Stimulated activated CD8-positive, alpha-beta memory T cell treated with anti-CD3 and anti-CD28 coated beads, Interleukin-7, amount 100 ng/mL, for 4 hours (primary cell): Measurements from ENCODE around the gene BRD3.
A peak's percentile ranks its signal among the peaks of the same experiment; 100 is the strongest.
"Not testable (repeated sequence)": the region's sequence is repeated elsewhere in the genome, so short reads cannot be mapped to it uniquely, and the experiment has no call there.

Experiments used
- DNase-seq, 2 donors: peaks; one replicate each; pipeline ENCODE4 v3.0.0-alpha.2; 2020; ENCODE audit warnings: low read depth in 2 of 2

BRD3 gene

DNA sequence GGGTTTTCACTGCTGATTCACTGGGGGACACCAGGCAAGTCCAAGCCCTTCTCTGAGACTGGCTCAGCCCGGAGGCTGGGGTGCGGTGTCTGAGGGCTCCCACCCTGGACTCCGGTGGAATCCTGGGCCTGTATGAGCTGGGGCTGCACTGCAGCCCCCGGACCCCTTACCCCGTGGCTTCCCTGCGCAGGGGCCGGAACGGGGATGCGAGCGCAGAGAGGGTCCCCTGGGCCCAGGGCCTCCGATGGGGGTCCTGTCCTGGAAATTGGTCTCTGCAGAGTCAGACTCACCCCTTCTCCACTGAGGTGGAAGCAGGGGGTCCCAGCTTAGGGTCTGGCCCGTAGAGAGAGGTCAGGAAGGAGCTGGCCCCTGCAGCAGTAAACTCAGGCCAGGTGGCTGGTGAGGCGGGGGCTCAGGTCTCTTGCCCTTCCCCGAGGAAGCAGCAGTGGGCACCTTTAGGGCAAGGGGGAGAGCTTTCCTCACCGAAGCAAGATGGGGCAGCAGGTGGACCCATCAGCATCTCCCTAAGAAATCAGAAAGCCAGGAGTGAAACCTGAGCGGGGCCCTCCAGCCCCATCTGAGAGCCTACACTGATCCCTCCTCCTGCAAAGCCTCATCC is 74.1 kb downstream of the BRD3 start:
- DNase-seq: no peak

- DNase-seq: peak; percentile 40 to 75
Measured at GRCh38 chr9:133992780-133993634, 74.8 kb downstream of the BRD3 start.

DNA sequence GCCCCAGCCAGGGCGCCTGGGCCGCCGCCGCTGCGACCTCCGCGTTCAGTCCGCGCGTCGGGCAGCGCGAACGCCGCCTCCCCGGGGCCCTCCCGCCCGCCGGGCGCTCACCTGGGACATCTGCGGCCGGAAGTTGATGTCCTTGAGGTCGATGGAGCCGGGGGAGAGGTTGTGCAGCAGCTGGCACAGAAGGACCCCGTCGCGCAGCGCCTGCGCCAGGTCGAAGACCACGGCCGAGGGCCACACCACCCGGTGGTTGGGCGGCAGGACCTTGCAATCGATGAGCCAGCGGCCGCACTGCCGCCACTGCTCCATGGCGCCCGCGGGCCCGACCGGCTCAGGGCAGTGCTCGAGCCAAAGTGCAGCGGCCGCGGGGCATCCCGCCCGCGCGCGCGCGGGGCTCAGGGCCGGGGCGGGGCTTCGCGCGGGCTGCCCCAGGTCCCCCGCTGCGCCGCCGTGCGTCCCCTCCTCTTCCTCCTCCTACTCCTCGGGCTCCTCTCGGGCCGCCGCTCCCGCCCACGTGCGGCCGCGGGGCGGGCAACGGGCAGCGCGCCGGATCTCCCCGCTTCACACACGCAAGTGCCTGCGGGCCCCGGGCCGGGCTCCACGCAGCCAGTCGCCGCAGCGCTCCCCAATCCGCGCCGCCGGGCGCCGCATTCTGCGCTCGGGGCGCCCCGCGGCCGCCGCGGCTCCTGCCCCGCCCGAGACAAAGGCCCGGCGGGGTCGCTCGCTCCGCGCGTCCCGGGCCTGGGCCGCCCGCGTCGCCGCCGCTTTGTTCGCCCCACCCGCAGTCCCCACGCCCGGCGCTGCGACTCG is 75.7 kb downstream of the BRD3 start, which contains the start of gene VAV2:
Gene VAV2 (minus strand): TSS at position 361 of the 816 bp plus-strand sequence. CDS start 46 bp downstream, at position 315.
- peak in 1 of 2 donors; percentile 49 for DNase-seq

GRCh38 chr9:133991214-133991921 is 76.5 kb downstream of the BRD3 start:
- DNase-seq: no peak

GRCh38 chr9:133990366-133991213 is 77.2 kb downstream of the BRD3 start:
- no peak for DNase-seq

GRCh38 chr9:133989625-133990365 is 78.0 kb downstream of the BRD3 start:
- no peak for DNase-seq

DNA sequence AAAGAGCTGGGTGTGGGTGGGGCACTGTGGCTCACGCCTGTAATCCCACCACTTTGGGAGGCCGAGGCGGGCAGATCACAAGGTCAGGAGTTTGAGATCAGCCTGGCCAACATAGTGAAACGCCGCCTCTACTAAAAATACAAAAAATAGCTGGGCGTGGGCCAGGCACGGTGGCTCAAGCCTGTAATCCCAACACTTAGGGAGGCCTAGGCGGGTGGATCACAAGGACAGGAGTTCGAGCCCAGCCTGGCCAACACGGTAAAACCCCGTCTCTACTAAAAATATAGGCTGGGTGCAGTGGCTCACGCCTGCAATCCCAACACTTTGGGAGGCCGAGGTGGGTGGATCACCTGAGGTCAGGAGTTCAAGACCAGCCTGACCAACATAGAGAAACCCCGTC is 79.1 kb downstream of the BRD3 start:
- DNase-seq: not testable (repeated sequence)

DNA sequence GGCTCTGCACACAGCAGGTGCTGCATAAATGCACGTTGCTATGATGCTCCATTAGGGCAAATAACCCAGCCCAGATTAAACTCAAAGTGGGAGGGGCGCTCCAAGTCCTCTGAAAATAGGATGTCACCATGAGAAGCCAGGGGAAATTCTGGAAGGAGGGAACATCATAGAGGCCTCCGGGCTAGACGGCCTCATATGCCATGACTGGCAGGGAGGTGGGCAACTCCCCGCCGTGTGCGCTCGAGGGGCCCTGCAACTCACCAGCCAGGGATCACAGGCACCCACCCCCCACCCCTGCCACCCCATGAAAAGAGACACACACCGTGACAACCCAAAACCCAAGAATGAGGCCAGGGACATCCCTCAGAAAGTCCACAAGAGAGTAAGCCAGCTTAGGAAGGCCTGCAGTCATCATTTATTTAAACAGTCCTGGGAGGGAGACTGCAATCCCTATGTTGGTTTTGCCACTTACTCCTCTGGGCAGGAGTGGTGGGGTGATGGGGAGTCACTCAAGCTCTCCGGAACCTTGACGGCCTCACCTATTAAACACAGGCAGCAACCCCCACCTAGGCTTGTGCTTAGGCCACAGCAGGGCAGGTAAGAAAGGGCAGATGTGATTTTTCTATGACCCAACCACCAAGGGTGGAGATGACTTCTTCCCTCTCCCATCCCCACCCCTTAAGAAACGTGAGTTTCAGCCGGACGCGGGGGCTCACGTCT is 79.7 kb downstream of the BRD3 start:
- no peak for DNase-seq

DNA sequence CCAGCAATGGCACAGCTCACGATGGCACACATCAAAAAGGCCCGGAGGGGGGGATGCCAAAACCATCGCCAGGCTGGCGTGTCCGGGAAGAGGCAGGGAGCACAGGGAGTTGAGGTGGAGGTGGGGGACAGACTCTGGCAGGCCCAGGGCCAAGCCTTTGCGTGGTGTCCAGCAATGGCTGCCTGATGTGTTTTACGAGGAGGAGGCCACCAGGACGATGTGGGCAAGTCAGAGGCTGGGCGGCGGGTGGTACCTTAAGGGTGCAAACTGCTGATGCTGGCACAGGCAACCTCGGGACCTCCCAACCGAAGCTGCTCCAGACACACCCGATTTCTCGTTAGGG is 80.4 kb downstream of the BRD3 start:
- DNase-seq: no peak

- DNase-seq: no peak
Measured at GRCh38 chr9:133986774-133987445, 80.9 kb downstream of the BRD3 start.

DNA sequence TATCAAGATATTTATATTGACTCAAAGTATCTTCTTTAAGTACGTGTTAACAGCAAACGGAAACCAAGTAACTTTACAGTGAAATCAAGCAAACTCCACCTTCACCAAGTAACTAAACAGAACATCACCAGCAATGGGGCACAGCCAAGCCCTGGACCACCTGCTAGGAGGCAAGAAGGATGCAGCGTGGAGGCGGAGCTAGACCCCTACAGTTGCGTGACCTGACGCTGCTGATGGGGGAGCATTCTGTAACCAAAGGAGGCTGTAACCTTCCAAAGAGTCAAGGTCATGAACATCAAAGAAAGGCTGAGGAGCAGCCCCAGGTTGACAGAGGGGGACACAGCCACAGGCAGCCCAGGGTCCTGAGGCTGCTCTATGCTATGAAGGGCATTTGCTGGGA is 81.8 kb downstream of the BRD3 start:
- no peak for DNase-seq

GRCh38 chr9:133982971-133983720 is 84.7 kb downstream of the BRD3 start:
- no peak for DNase-seq

- no peak for DNase-seq
Measured at GRCh38 chr9:133981958-133982681, 85.7 kb downstream of the BRD3 start.

DNA sequence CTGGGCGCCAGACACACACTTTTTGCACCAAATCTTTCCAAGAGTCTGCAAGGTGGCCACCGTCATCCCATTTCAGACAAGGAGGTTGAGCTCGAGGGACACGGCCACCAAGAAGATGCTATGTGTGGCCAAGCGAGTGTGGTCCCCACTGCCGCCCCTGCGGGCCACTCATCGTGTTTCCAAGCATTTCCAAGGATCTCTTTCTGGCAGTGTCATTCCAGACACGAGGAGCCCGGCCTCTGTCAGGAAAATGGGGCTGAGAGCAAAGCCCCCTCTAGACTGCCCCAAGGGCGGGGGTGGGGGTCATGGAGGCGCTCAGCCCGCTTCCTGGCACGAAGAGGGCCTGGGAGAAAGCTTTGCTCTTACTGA is 86.3 kb downstream of the BRD3 start:
- DNase-seq: no peak

DNA sequence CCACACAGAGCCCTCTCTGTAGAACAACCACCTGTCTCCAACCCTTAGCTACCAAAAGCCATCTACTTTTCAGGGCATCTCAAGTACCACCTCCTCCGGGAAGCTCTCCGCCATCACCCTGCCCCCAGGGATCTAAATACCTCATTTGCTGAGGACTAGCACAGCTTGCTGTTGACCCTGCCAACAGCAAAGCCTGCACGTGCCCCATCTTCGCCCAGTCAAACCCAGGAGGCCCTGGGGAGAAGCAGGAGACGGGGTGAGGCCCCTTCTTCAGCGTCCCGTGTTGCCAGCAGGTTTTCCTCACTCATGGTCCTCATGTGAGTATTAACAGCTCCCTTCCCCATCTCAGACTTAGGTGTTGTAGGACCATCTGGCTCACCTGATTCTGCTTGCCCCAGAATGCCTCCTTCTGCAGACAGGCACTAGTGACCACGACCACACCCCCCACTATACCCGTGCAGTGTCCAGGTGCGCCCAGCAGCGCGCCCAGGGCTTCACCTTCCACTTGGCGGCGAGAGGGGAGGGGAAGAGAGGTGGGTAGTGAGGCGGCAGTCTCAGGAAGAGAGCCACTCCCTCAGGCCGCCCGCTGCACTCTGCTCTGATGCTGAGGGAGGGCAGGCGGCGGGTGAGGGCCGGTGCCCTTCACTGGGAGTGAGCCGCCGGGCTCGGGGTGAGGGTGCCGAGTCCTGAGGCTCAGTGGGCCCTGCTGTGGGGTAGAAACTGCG is 86.8 kb downstream of the BRD3 start:
- DNase-seq: no peak
